AG08396 (cell line): Measurements from ENCODE around the gene KRT35.
A peak's percentile ranks its signal among the peaks of the same experiment; 100 is the strongest.

Experiments
- DNase-seq: peaks from one replicate; pipeline ENCODE4 v3.0.0; 2012; ENCODE audit warnings: low spot score, mixed read lengths

Gene KRT35

DNA sequence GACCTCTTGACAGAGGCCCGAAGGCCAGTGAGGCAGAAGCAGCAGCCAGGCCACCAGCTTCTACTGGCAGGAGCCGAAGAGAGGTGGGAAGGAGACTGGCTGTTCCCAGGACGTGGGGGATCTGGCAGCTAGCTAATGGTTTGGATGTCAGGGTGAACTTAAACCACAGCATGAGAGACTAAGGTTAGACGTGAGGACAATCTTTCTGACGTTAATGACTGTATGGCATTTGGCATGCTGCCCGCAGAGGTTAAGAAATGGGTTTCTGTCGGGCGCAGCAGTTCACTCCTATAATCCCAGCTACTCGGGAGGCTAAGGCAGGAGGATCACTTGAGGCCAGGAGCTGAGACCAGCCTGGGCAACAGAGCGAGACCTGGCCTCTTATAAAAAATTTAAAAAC is 30.8 kb upstream of the KRT35 start:
- DNase-seq: no peak

DNA sequence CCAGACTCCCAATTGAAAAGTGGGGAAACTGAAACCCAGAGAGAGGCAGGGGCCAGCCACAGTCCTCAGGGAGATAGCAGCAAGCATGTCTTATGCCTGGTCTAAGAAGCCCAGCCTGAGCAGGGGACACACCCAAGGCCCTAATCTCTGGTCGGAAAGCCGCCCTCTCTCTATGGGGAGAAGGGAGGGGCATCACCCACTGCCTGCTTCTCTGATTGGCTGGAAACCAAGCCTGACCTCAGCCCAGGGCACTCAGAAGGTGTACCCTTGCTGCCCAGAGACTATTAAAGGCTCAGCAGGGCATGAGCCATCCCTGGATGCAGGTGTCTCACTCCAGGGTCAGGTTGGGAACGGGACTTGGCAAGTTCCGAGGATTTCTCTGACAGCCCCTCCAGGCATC is 30.2 kb upstream of the KRT35 start:
- no peak for DNase-seq

DNA sequence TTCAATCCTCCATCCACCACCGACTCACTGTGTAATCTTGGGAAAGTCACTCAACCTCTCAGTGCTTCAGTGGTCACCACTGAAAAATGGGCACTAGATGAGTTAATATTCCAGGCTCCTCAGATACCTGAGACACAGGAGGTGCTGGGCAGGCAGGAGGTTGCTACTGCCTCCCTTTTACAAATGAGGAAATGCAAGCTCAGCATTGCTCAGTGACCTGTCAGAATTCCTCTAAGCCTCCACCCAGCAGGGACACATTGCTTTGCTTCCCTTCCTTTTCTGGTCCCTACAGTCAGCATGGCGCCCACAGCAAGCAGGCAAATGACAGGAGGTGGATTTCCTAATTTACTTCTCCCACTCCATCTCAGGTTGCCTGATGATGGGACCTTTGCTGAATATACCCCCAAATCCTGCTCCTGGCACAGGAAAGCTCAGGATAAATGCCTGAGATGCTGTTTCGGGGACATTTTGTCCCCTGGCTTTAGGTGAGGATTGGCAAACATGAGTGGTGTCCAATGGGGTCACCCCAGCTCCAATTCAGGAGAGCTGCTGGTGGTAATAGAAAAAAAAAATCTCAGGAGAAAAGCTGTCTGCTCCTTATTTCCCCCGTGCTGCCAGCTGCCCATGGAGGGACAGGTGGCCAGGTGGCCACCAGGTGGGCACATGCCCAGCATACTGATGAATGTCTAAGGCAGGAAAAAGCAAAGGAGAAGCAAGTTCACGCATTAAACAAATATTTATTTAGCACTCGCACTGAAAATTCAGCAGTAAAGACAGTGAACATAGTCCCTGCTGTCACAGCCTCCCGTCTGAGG is 29.5 kb upstream of the KRT35 start:
- DNase-seq: no peak

DNA sequence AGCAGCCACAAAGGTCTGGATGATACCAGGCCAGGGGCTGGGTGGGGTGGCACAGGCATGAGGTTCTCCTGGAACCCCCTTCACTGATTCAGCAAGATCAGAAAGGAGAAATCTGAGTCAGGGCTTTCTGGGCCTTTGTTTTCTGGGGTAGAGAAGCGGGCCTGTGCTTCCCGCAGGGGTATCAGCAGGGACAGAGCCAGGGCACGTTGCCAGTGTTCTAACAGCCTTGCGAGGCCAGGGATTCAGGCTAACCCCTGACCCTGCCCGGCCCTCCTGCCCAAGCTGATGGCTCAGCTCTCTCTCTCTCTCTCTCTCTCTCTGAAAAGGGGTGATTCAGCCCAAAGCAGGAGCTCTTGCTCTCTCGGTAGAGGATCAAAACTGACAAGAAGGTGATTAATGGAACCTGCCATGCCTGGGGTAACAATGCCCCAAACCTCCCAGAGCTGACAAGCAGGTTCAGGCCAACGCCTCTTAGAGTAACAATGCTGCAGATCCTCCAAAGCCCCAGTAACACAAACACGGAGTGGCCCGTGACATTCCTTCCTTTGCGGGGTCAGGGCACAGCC is 26.4 kb upstream of the KRT35 start:
- DNase-seq: no peak

DNA sequence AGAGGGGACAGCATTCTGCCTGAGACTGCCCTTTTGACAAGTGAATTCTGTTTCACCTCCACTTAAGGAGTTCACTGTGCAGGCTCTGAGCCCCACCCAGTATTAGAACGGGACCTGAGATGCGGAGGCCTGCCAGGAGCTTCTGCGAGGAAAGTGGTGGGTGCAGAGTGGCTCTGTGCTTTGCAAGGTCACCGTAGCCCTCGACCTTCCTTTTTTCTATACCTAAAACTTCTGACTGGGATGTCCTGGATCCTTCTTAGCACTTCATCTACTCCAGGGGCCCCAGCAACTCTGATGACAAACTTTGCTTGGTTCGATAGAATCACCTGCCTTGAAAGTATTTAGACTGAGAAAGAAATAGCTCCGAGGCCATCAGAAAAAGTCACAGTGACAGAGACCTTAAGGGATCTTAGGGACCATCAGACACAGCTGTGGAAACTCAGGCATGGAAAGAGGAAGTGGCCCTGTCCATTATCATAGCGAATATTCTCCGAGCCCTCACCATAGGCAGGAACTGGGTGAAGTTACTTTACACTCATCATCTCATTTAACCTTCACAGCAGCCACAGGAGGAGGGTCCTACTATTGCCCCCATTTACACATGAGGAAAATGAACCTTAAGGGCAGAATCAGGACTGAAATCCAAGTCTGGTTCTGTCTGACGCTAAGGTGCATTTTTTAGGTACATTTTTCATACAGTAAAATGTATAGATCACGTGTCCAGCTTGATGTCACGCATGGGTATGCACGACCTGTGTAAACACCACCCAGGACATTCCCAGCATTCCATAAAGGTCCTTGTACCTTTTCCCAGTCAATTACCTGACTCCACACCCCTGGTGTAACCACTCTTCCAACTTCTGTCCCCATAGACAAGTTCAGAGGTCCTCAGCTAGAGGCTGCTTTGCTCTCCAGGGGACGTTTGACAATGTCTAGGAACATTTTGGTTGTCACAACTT is 25.1 kb upstream of the KRT35 start:
- no peak for DNase-seq

DNA sequence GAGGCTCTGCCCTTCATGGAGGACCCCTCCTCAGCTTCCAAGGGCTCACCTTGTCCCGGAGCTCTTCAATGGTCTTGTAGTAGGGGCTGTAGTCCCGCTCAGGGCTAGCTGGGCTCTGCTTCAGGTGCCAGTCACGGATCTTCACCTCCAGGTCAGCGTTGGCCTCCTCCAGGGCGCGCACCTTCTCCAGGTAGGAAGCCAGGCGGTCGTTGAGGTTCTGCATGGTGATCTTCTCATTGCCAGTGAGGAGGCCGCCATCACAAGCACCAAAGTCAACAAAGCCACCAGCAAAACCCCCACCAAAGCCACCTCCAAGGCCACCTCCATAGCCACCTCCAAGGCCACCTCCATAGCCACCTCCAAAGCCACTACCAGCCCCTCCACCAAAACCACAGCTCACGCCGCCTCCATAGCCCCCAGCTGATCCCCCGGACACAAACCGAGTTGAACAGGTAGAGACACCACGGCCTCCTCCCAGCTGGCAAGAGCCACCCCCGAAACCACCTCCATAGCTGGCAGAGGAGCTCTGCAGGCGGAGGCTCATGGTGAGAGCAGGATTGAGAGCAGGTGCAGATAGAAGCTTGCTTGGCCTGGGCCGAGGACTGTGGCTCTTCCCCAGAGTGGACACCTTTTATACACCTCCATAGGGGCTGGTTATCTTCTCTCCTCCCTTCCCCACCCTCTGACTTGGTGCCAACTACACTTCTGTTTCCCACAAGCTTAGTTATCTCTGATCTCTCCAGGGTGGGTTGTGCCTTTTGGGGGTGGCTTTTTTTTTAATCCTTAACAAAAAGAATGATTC is 24.3 kb upstream of the KRT35 start, which contains the start of gene KRT13:
Gene KRT13 (minus strand): TSS at position 606 of the 802 bp plus-strand sequence. CDS start 62 bp downstream, at position 544.
- no peak for DNase-seq

DNA sequence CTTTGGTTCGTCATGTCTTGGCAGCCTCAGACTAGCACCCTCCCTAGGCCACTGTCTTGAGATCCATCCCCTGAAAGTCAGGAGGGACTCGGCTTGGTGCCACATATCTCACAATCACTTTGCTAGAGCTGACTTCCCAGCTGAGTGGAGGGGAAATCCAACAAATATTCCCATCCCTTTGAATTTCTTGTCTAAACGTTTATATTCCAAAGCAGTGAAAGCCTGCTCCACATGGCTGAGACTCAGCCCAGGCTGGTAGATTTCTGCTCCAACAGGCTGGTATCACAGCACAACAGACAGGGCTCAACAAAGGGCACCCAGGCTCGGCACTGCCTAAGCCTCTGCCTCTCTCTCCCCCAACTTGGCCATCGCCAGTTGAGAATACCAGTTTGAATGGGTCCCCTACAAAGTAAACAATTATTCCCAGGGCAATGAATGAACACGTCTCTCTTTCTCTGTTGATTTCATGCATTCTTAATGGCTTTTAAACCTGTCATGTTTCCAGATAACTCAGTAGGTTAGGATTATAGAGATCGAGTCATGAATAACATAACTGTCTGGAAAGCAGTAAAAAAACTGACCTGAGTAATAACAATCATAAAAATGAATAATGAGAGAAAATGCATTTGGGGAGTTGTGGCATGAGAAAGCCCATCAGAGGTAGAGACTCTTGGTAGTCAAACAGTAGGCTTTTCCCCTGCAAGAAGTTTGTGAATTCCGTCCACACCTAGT is 23.5 kb upstream of the KRT35 start:
- no peak for DNase-seq

DNA sequence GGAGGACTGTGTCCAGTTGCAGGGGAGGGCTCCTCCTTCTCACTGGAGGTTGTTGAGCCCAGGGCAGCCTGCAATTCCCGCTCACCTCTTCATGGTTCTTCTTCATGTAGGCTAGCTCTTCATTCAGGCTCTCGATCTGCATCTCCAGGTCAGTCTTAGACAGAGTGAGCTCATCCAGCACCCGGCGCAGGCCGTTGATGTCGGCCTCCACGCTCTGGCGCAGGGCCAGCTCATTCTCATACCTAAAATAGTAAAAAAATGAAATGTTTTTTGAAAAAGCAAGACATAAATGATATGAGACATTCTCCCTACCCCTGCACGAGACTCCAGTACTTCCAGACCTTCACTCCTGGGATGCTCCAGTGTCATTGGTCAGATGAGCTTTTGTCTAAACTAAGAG is 22.3 kb upstream of the KRT35 start:
- no peak for DNase-seq

DNA sequence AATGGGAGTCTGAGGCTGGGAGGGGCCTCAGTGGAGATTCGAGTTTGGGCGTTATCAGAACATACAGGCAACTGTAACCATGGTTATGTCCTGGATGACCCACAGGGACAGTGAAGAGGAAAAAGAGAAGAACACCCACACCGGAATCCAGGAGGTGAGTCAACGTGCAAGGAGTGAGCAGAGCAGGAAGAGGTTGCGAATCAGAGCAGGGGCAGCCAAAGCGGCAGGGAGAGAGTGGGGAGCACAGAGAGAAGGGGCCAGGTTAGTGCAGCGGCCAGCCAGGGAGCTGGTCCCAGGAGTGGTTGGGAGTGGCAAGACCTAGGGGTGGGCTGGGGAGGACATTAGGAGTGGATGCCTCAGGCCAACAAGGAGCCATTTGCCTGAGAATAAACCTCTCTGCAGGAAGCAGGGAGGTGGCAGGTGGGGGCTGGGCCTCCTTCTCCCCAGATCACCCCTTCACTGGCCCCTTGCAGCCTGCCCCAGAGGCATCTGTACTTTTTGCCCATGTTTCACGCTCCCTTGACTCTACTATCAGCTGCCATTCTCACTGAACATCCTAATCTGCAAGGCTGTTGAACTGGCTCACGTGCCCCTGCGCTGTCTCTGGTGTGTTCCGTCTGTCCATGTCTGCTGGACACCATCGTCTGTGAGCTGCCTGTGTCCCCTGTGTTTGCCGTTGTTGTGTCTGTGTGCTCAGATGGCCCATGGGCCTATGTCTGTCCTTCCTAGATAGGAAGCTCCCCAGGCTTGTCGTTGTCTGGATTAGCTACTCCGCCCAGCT is 19.4 kb upstream of the KRT35 start:
- peak; percentile 54 for DNase-seq

DNA sequence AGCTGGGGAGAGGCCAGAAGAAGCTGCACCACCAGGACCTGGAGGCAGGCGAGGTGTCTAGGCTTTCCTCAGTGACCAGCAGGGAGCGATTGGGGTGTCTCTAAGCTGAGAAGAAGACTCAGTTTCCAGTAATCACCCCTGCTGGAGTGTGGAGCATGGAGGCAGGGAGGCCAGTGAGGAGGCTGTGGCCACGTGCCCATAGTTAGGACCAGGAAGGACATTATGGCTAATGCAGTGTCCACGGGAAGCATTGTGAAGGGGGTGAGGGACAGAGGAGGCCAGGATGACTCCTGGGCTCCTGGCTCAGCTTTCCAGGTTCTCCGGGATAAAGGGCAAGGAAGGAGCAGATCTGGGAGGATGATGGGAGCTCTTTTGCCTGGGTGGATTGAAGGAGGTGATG is 18.8 kb upstream of the KRT35 start:
- no peak for DNase-seq

DNA sequence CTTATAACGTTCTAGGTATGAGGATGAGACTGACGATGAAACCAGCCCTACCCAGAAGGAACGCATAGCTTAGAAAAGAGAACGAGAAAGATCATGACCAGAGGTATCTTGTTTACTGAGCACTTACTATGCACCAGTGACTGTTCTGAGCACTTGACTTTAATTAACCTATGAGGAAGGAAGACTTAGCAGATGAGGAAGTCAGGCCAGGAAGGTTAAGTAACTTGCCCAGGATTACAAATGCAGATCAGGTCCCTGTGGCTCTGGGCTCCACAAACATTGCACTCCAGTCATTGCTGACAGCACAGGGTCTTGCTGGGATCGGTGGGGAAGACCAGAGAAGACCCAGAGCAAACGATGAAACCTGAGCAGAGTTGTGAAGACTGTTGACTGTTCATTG is 17.3 kb upstream of the KRT35 start:
- no peak for DNase-seq

DNA sequence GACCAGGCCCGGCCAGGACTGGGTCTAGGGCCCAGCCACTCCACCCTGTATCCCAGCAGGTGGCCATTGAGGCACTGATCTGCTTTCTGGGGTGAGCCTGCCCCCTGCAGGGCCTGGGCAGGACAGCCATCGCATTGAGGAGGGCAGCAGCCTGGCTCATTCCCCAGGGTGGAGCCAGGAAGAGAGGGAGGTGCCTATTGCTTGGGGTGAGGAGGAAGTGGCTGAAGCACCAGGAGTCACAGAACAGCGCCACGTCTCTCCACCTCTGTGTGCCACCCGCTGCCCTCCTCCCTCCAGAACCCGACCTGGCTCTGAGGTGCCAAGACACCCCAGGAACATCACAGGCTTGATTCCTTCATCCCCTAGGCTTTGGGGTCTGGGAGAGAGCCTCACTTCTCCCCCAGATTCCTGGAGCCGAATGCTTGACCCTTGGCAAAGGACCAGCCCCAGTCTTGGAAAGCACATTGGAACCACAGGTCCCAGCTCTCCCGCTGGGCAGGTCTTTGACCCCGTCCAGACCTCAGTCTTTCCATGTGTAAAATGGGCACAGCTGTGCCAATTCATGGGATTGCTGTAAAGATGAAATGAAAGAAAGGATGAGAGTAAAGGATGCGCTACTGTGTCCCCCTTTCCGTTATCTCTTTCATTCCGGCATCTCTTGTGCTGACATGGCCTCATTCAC is 16.0 kb upstream of the KRT35 start:
- DNase-seq: peak; percentile 88

DNA sequence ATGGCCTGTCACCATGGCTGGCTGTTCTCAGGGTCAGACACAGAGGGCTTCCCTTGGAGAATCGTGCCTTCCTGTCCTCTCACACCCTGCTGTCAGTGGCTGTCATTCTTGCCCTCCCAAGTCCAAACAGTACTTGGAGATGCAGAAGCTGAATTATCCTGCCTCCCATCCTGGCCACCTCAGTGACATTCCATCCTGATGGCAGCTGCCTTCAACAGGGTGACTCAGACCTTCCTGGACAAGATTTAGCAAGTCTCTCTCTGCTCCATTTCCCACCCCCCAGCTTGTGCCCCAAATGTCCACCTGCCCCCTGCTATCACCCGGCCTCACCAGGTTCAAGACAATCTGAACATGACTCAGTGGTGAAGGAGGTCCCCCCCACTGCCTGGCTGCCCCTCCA is 13.6 kb upstream of the KRT35 start:
- peak; percentile 42 for DNase-seq

DNA sequence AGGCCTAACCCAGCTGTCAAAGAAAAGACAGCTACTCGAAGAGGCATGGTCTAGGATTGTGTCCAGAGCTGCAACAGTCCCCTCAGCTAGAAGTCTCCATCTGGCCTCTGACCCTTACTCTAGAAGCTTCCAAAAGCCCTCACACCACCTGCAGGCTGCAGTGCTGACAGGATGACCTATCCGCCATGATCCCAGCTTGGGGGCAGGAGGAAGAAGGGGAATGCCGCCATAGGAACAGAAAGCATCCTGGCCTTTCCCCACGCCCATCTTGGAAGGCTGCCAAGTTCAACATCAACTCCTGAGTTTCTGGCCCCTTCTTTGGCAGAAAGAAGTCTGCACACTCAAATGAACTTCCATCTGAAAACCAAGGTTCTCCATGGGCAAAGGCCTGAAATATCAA is 11.8 kb upstream of the KRT35 start:
- DNase-seq: no peak

DNA sequence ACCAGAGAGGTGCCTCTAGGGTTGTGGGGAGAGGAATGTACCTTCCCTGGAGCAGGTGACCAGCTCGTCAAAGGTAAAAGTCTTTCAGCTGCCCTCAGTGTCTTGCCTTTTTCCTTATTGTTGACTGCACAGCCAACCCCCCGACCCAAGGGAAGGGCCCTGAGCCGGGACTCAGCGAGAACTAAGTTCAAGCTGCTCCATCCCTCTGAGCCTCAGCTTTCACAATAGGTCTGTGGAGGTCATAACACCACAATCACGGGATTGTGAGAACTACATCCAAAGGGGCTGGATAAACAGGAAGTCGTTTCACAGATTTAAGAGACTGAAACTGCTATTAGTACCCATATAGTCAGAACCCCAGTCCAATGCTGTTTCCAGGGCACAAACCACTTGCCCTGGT is 11.4 kb upstream of the KRT35 start:
- DNase-seq: no peak

DNA sequence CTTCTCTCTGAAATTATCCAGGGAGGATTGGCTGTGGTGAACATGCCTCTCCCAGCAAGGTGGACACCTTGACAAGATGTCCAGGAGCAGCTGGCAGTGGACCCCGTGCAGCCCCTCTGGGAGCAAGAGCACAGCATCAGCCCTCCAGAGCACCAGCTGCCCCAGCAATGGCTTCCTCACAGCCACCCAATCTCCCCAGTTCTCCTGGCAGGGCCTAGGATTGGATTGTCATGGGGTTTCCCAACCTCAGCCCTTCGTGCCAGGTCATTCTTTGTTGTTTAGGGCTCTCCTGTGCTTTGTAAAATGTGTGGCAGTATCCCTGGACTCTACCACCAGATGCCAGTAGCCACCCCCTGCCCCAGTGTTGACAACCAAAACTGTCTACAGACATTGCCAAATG is 10.5 kb upstream of the KRT35 start:
- no peak for DNase-seq

DNA sequence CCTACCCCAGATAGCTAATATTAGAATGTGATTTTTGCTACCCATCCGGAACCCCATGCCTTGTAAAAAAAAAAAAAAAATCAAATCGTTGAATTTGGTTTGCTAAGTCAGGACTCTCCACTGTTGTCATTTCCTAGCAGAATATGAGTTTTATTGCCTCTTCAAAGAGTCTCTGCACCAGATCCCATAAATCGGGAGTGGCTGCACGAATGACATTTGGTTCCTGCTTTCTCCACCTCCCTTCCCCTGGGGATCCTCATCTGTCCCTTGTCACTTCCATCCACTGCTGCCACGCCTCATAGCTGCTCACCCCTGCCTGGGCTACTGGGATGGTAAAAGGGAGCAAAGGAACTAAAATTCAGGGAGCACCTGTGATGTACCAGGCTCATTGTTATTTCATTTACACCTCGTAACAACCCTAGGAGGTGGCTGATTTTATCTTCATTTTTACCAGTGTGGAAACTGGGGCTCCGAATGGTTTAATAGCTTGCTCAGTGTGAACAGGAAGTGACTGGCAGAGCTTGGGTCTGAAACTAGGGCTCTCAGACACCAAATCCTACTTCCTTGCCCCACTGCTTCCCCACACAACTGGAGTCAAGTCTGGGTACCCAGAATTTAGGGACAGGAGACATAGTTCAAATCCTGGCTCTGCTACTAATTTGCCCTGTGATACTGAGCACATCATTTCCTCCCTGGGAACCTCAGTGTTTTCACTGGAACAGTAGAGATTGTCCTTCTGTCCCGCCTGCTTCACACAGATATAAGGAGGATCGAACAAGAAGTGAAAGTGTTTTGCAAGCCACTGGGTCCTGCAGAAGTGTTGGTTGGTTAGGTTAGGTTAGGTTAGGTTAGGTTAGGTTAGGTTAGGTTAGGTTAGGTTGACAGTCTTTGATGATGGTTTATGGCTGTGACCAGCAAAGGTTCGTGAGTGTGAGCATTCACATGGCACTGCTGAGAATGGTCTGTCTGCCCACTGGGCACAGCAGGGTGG is 9.3 kb upstream of the KRT35 start:
- no peak for DNase-seq

DNA sequence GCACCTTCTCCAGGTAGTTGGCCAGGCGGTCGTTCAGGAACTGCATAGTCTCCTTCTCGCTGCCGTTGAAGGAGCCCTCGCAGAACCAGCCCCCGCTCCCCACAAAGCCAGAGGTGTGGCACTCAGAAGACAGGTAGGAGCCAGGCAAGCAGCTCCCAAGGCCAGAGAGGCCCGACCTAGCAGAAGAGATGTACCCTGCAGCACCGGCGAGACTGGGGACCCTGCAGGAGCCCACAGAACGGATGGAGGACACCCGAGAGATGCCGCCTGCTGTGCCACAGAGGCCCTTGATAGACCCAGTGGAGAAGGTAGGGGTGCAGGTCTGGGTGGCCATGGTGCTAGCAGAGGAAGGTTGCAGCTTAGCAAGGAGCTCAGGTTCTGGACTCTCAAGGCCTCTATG is 8.6 kb upstream of the KRT35 start, which contains the start of gene KRT36:
Gene KRT36 (minus strand): TSS at position 380 of the 400 bp plus-strand sequence. CDS start 46 bp downstream, at position 334.
- DNase-seq: no peak
